ENCODE measurements around the gene USP7. TPM values are rescaled to one million over a fixed set of nuclear protein-coding genes. Genes with fewer than 3 reads are reported as not detected.

Gene USP7
- total and polyA plus RNA-seq, 10 of the 15 experiments (the other 5 are each of a cell fraction or from before 2014, with no cell fraction given) = 16.2 to 133 (median 60.5) TPM

DNA sequence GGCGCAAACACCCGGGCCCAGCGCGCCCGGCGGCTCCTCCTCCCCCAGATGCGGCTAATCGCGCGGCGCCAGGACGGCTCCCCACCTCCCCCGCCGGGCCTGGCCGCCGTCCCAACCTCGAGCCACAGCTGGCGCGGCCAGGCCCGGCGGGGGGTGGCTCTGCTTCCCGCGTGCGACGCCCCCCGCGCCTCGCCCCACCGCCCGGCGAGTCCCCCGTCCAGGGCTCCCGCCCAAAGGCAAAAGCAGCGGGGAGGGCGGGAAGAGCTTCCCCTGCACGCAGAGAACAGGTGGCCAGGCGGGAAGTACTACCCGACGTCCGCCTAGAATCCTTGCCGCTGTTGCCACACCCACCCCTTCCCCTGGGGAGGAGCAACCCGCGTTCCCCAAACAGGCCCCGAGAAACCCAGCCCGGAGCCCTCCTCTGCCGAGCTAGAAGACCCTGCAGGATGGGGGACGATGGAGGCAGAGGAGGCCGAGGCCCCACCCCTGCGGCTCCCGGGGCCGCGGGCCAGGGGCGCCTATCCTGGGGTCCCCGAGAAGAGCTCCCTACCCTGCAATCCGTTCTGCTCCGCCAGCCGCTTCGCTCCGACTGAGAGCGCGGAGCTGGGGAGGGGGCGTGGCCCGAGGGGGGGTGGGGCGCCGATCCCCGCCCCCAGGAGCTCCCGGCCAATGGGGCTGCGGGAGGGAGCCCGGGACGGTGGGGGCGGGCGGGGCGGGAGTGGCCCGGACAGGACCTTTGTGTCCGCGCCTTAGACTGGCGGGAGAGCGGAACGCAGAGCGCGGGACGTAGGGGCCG lies 95.1 kb downstream of the USP7 start, which contains the start of gene CARHSP1 (continued):
- TF ChIP-seq GATAD2B (conservative IDR thresholded peaks at IDR 0.05; ENCODE audit: low read depth) = peak; percentile 42
- TF ChIP-seq NR2C2 (IDR thresholded peaks at IDR 0.05; ENCODE audit: borderline replicate concordance, control insufficient read depth, insufficient read length, low read depth) = no peak
- TF ChIP-seq TARDBP (IDR thresholded peaks at IDR 0.05; ENCODE audit: borderline replicate concordance) = no peak
- TF ChIP-seq SUZ12 (IDR thresholded peaks at IDR 0.05; ENCODE audit: unreplicated experiment) = no peak
- TF ChIP-seq SREBF2 (IDR thresholded peaks at IDR 0.05; ENCODE audit: low read length) = no peak
- TF ChIP-seq SMARCA5 (IDR thresholded peaks at IDR 0.05) = peak; percentile 73; the same call in 1 of the 2 replicates
- no peak for TF ChIP-seq EED (IDR thresholded peaks at IDR 0.05; ENCODE audit: low read depth)
- no peak for TF ChIP-seq ZBTB40 (IDR thresholded peaks at IDR 0.05; ENCODE audit: borderline replicate concordance)
- TF ChIP-seq DPF2 (IDR thresholded peaks at IDR 0.05) = peak; percentile 71; the same call in 1 of the 2 replicates
- TF ChIP-seq TCF3 (IDR thresholded peaks at IDR 0.05; ENCODE audit: borderline replicate concordance, insufficient read depth, low read depth, low read length) = peak; percentile 95
- TF ChIP-seq NR2C1 (IDR thresholded peaks at IDR 0.05) = peak; percentile 17; the same call in 1 of the 2 replicates
- TF ChIP-seq SUPT20H (IDR thresholded peaks at IDR 0.05; ENCODE audit: borderline replicate concordance, control insufficient read depth, low read depth, low read length) = no peak
- TF ChIP-seq, protein P1, sequence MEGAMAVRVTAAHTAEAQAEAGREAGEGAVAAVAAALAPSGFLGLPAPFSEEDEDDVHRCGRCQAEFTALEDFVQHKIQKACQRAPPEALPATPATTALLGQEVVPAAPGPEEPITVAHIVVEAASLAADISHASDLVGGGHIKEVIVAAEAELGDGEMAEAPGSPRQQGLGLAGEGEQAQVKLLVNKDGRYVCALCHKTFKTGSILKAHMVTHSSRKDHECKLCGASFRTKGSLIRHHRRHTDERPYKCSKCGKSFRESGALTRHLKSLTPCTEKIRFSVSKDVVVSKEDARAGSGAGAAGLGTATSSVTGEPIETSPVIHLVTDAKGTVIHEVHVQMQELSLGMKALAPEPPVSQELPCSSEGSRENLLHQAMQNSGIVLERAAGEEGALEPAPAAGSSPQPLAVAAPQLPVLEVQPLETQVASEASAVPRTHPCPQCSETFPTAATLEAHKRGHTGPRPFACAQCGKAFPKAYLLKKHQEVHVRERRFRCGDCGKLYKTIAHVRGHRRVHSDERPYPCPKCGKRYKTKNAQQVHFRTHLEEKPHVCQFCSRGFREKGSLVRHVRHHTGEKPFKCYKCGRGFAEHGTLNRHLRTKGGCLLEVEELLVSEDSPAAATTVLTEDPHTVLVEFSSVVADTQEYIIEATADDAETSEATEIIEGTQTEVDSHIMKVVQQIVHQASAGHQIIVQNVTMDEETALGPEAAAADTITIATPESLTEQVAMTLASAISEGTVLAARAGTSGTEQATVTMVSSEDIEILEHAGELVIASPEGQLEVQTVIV (IDR thresholded peaks at IDR 0.05; ENCODE audit: borderline replicate concordance, partially characterized antibody) = no peak
- TF ChIP-seq PML (IDR thresholded peaks at IDR 0.05; ENCODE audit: low read length) = peak; percentile 52; the same call in 1 of the 2 replicates
- TF ChIP-seq LARP7 (IDR thresholded peaks at IDR 0.05) = 0 out of 2 replicates have a peak, but pooled peaks have one; percentile 25
- TF ChIP-seq, protein P2, sequence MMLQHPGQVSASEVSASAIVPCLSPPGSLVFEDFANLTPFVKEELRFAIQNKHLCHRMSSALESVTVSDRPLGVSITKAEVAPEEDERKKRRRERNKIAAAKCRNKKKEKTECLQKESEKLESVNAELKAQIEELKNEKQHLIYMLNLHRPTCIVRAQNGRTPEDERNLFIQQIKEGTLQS (IDR thresholded peaks at IDR 0.05; ENCODE audit: borderline replicate concordance, extremely low read depth, low read depth, low read length) = no peak
- TF ChIP-seq SIX5 (IDR thresholded peaks at IDR 0.05; ENCODE audit: low read depth, low read length, severe bottlenecking) = no peak
- peak; percentile 18; the same call in 1 of the 2 replicates for TF ChIP-seq CBFB (IDR thresholded peaks at IDR 0.05; ENCODE audit: low read depth)
- TF ChIP-seq TCF12 (IDR thresholded peaks at IDR 0.05; ENCODE audit: low read depth, low read length) = peak; percentile 82
- peak; percentile 30 for TF ChIP-seq MEF2B (IDR thresholded peaks at IDR 0.05; ENCODE audit: partially characterized antibody, poor library complexity, severe bottlenecking)
- TF ChIP-seq POLR2AphosphoS5 (IDR thresholded peaks at IDR 0.05; ENCODE audit: low read length) = peak; percentile 85

All from GM12878 (cell line).